Measurements from ENCODE around the gene RDH14.

DNA sequence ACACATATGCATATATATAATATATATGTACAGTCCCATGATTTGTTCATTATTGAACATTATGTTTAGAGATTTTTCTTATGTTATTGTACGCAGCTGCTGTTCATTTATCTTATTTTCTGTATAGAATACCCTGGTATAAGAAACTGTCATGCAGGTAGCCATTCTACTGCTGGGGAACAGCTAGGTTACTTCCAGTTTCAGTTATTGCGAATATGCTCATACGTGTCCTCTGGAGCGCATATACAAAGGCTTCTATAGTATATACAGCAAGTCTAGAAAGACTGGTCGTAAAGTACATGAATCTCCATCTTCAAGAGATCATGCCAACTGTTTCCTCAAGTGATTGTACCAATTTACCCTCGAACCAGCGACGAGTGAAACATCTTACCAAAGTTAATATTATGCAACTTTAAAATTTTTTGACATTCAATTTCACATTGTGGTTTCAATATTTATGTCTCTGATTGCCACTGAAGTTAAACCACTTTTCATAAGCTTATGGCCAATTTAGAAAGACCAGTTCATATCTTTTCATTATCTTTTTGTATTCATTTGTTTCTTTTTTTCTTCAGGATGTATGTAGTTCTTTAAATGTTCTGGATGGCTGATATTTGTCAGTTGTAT is 53.5 kb downstream of the RDH14 start:
- TF ChIP-seq, protein P1, sequence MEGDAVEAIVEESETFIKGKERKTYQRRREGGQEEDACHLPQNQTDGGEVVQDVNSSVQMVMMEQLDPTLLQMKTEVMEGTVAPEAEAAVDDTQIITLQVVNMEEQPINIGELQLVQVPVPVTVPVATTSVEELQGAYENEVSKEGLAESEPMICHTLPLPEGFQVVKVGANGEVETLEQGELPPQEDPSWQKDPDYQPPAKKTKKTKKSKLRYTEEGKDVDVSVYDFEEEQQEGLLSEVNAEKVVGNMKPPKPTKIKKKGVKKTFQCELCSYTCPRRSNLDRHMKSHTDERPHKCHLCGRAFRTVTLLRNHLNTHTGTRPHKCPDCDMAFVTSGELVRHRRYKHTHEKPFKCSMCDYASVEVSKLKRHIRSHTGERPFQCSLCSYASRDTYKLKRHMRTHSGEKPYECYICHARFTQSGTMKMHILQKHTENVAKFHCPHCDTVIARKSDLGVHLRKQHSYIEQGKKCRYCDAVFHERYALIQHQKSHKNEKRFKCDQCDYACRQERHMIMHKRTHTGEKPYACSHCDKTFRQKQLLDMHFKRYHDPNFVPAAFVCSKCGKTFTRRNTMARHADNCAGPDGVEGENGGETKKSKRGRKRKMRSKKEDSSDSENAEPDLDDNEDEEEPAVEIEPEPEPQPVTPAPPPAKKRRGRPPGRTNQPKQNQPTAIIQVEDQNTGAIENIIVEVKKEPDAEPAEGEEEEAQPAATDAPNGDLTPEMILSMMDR (conservative IDR thresholded peaks at IDR 0.05; ENCODE audit: low read depth, low read length) = no peak
- TF ChIP-seq EZH2phosphoT487 (IDR thresholded peaks at IDR 0.05; ENCODE audit: borderline replicate concordance, low read length) = no peak

Measured in PC-3 (cell line).